ENCODE data around the gene MTRFR.
A peak's percentile ranks its signal among the peaks of the same experiment; 100 is the strongest.

GRCh38 chr12:123233505-123234308 is 471 bp downstream of the MTRFR start:
- TF ChIP-seq CTCF (IDR thresholded peaks at IDR 0.05) (no peak), POLR2A (IDR thresholded peaks at IDR 0.05) (peak in 1 of 2 donors; percentile 65)

Measured in adrenal gland (tissue), 5 donors.